ENCODE measurements around the gene RPP40.

RPP40 gene

DNA sequence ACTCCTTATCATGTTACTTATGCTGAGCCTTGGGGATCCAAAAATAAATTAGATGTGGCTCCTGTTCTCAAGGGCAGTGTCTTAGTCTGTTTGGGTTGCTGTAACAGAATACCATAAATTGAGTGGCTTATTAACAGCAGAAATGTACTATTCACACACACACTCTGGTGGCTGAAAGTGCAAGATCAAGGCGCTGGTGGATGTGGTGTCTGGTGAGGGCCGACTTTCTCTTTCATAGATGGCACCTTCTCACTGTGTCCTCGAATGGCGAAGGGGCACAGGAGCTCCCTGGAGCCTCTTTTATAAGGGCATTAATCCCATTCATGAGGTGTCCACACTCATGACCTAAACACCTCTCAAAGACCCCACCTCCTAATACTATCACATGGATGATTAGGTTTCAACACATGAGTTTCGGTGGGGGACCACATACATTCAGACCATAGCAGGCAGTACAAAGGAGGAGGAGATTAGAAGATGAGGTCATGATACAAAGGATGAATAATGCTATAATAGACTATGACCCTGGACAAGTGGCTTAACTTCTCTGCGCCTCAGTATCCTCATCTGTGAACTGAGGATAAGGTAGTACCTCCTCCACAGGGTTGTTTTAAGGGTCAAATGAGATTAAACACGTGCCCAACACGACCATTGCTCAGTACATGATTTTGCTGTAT lies 34.1 kb downstream of the RPP40 start:
- H3K4me3 ChIP-seq (ENCODE audit: low read depth, low read length) = no peak overlapping the region
- POLR2A ChIA-PET = no interaction called here
- CTCF ChIA-PET = no interaction called here
- TF ChIP-seq, protein P1, sequence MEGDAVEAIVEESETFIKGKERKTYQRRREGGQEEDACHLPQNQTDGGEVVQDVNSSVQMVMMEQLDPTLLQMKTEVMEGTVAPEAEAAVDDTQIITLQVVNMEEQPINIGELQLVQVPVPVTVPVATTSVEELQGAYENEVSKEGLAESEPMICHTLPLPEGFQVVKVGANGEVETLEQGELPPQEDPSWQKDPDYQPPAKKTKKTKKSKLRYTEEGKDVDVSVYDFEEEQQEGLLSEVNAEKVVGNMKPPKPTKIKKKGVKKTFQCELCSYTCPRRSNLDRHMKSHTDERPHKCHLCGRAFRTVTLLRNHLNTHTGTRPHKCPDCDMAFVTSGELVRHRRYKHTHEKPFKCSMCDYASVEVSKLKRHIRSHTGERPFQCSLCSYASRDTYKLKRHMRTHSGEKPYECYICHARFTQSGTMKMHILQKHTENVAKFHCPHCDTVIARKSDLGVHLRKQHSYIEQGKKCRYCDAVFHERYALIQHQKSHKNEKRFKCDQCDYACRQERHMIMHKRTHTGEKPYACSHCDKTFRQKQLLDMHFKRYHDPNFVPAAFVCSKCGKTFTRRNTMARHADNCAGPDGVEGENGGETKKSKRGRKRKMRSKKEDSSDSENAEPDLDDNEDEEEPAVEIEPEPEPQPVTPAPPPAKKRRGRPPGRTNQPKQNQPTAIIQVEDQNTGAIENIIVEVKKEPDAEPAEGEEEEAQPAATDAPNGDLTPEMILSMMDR (IDR thresholded peaks at IDR 0.05; ENCODE audit: insufficient read depth, low read length, missing control alignments) = no peak
- no peak for DNase-seq (ENCODE audit: low read depth, low spot score)

DNA sequence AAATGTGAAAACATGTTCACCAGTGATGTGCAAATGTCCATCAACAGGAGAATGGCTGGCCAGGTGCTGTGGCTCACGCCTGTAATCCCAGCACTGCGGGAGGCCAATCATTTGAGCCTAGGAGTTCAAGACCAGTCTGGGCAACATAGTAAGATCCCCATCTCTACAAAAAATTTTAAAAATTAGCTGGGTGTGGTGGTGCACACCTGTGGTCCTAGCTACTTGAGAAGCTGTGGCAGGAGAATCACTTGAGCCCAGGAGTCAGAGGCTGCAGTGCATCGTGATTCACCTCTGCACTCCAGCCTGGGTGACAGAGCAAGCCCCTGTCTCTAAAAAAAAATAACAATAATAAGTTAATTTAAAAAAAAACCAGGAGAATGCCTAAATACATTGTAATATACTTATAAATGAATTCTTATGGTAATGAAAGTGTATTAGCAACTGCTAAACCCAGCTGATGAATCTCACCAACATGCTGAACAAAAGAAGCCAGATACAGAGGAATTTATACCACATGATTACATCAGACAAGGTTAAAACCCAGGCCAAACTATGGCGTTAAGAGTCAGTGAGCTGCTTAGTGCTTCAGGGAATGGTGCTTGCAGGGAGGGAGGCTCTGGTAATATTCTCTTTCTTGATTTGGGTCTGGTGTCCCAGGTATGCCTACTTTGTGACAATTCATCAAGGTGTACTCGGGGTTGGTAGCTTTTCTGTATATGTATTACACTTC lies 36.4 kb downstream of the RPP40 start:
- ChIA-PET POLR2A (no interaction called here), CTCF (interaction anchor here (0.6 to 1.5 kb wide), 3 partner anchors 10 to 63 kb away, joined by 3 to 5 read pairs (median 3); no protein-coding TSS in a partner anchor)
- no peak overlapping the region for H3K4me3 ChIP-seq (ENCODE audit: low read depth, low read length)
- no peak for DNase-seq (ENCODE audit: low read depth, low spot score)
- TF ChIP-seq, protein P1 (IDR thresholded peaks at IDR 0.05; ENCODE audit: insufficient read depth, low read length, missing control alignments) = no peak

DNA sequence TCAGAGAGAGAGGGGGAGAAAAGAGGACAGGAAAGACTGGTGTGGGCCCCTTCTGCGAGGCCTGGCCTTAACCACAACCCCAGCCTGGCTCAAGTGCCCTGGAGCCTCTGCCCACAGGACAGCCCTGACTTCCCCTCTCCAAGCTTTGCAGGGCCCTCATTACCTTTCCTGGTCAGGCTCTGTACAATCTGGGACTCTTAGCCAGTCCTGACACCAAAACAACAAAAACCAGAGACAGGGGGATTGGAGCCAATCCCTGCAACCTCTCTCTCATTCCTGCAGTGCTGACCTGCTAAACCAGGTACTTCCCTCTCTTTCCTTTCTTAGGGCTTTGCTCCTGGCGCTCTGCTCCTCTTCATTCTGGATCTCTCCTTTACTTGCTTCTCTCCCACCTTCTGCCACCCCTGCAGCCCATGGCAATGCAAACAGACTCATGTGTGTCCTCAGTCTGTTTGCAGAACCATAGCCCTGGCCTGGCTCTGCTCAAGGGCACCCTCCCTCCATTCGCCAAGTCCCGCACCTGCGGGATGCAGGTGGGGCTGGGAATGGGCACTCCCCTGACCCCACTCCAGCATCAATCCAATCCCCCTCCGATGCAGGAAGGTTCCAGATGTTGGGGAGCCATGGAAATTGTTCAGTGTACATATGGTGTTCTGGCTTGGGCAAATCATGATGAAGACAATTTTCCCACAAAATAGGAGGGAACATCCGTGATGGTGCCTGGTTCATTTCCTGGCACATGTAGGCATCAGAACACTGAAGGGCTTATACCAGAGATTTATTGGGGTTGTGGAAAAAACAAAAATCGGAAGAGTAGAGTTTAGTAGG lies 38.1 kb downstream of the RPP40 start:
- TF ChIP-seq, protein P1 (IDR thresholded peaks at IDR 0.05; ENCODE audit: insufficient read depth, low read length, missing control alignments) = no peak
- DNase-seq (ENCODE audit: low read depth, low spot score) = no peak
- CTCF ChIA-PET = interaction anchor here (1.5 kb wide), 1 partner anchor 11 kb away, joined by 5 read pairs; no protein-coding TSS in a partner anchor
- no peak overlapping the region for H3K4me3 ChIP-seq (ENCODE audit: low read depth, low read length)
- POLR2A ChIA-PET = no interaction called here

DNA sequence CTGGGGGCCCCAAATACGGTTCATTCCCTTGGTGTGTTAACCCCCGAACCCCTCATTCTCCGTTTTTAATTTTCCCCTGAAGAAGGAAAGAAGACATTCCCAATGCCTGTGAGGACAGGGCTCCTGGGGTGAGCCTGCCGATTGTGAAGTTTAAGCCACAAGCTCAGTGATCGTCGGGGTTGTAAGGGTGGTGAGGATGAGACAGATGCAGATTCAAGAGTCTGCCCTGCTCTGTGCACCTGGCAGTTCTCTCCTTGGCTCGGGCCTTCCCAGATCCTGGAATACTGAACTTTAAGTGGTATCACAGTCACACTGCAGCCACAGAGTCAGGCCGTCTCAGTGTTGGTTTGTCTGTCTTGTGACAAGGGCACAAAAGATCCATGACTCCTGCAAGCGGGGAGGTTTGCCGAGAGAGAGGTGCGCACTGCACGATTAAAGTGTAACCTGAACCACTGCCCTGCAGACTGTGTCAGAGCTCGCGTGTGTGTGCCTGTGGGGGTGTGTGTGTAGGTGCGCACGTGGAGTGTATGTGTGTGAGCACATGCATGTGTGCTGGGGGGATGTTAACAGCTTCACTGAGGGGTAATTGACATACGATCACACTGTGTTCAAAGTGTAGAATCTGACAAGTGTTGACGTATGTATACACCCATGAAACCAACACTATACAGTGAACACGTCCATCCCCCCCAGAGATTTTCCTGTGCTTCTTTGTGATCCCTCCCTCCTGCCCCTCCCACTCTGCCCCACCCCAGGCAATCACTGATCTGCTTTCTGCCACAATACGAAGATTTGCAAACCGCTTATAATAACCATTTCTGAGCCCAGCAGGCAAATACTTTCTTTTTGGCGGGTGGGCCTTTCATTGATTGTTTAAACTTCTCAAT lies 38.9 kb downstream of the RPP40 start:
- H3K4me3 ChIP-seq (ENCODE audit: low read depth, low read length) = no peak overlapping the region
- DNase-seq (ENCODE audit: low read depth, low spot score) = no peak
- TF ChIP-seq, protein P1 (IDR thresholded peaks at IDR 0.05; ENCODE audit: insufficient read depth, low read length, missing control alignments) = no peak
- ChIA-PET POLR2A (no interaction called here), CTCF (no interaction called here)

DNA sequence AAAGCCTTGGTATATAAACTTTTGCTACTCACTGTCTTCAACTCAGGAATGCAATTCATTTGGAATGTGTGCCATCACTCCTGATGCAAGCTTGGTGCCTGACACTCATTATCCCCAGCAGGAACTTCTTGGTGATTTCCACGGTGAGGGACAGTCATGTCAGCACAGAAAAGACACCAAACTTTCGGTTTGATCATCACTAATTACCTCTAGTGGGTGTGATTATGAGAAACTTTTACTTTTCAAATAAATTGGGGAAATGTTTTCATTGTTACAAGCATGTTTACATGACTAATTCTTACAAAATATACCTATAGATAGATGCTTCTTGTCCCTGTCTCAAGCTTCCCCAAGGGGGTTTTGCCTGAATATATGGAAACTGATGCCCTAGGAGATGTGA lies 40.9 kb downstream of the RPP40 start:
- no peak overlapping the region for H3K4me3 ChIP-seq (ENCODE audit: low read depth, low read length)
- ChIA-PET CTCF (interaction anchor here (0.6 kb wide), 1 partner anchor 150 kb away, joined by 4 read pairs; no protein-coding TSS in a partner anchor), POLR2A (no interaction called here)
- no peak for DNase-seq (ENCODE audit: low read depth, low spot score)
- TF ChIP-seq, protein P1 (IDR thresholded peaks at IDR 0.05; ENCODE audit: insufficient read depth, low read length, missing control alignments) = no peak

Measured in AG04449 (cell line).